ENCODE measurements around the gene EPB41L2.

EPB41L2 gene

GRCh38 chr6:131073577-131073976, 10.5 kb upstream of the EPB41L2 start:
- H3K4me3 ChIP-seq (ENCODE audit: low read depth, low read length) = no peak overlapping the region
- TF ChIP-seq, protein P1, sequence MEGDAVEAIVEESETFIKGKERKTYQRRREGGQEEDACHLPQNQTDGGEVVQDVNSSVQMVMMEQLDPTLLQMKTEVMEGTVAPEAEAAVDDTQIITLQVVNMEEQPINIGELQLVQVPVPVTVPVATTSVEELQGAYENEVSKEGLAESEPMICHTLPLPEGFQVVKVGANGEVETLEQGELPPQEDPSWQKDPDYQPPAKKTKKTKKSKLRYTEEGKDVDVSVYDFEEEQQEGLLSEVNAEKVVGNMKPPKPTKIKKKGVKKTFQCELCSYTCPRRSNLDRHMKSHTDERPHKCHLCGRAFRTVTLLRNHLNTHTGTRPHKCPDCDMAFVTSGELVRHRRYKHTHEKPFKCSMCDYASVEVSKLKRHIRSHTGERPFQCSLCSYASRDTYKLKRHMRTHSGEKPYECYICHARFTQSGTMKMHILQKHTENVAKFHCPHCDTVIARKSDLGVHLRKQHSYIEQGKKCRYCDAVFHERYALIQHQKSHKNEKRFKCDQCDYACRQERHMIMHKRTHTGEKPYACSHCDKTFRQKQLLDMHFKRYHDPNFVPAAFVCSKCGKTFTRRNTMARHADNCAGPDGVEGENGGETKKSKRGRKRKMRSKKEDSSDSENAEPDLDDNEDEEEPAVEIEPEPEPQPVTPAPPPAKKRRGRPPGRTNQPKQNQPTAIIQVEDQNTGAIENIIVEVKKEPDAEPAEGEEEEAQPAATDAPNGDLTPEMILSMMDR (IDR thresholded peaks at IDR 0.05; ENCODE audit: borderline replicate concordance, insufficient read depth, low read depth, low read length) = no peak

DNA sequence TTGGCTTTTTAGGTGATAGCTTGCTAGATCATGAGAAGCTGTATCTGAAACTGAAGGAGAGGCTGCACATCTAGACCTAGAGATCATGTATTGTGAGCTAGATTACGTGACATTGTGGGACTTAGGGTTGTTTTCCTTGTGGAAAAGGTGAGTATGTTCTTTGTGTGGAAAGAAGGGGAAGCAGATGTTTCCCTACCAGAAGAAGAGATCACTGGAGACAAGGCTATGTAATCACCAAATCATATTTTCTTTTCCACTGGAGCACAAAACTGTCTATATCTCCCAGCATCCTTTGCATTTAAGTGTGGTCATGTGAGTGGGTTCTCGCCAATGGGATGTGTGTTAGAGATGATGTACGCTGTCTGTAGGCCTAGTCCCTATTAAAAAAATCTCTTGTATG, 7.0 kb upstream of the EPB41L2 start:
- TF ChIP-seq, protein P1 (IDR thresholded peaks at IDR 0.05; ENCODE audit: borderline replicate concordance, insufficient read depth, low read depth, low read length) = no peak
- H3K4me3 ChIP-seq (ENCODE audit: low read depth, low read length) = no peak overlapping the region

DNA sequence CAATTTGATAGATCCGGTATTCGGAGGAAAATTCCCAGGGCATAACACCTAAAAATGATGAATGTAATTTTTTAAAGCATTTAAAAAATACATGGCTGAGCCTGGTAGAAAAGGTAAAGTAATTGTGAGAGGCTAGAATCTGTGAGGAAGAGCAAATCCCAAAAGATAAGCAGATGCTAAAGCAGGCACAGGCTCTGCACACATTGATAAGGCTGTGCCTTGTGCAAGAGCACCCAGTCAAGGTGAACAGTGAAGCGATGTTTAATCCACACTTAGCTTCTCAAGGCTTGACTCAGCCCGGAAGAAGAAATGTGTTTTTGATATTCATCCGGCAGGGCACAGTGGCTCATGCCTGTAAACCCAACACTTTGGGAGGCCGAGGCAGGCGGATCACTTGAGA, 5.1 kb upstream of the EPB41L2 start:
- no peak overlapping the region for H3K4me3 ChIP-seq (ENCODE audit: low read depth, low read length)
- TF ChIP-seq, protein P1 (IDR thresholded peaks at IDR 0.05; ENCODE audit: borderline replicate concordance, insufficient read depth, low read depth, low read length) = no peak

DNA sequence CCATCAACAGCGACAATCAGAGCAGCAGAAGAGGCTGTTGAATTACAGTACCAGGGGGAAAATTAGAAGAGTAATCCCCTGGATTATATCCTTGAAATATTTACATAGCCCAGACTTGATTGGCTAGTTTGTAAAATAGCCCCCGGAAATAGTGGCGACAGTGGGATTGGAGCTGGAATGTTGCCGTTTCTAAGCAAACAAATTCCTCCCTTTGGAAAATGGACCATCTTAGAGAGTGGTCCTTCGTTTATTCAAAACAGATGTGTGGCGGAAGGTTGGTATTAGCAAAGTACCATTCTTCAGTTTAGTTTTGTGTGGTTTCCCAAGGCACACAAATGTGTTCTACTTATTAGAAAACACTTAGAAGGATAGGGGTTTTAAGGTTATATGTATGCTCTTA, 4.5 kb upstream of the EPB41L2 start:
- no peak overlapping the region for H3K4me3 ChIP-seq (ENCODE audit: low read depth, low read length)
- TF ChIP-seq, protein P1 (IDR thresholded peaks at IDR 0.05; ENCODE audit: borderline replicate concordance, insufficient read depth, low read depth, low read length) = no peak

DNA sequence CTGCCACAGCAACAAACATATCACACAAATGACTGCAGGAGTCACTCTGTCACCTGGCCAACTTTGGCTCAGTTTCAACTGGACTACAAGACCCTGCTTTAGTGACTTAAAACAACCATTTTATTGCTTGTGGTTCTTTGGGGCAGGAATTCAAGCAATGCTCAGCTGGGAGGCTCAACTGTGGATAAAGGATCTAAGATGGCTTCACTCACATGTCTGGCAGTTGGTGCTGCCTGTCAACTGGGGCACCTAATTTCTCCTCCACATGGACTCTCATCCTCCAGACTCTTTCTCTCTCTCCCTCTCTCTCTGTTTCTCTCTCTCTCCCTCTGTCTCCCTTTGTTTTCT, 2.8 kb upstream of the EPB41L2 start:
- H3K4me3 ChIP-seq (ENCODE audit: low read depth, low read length) = no peak overlapping the region
- TF ChIP-seq, protein P1 (IDR thresholded peaks at IDR 0.05; ENCODE audit: borderline replicate concordance, insufficient read depth, low read depth, low read length) = no peak

DNA sequence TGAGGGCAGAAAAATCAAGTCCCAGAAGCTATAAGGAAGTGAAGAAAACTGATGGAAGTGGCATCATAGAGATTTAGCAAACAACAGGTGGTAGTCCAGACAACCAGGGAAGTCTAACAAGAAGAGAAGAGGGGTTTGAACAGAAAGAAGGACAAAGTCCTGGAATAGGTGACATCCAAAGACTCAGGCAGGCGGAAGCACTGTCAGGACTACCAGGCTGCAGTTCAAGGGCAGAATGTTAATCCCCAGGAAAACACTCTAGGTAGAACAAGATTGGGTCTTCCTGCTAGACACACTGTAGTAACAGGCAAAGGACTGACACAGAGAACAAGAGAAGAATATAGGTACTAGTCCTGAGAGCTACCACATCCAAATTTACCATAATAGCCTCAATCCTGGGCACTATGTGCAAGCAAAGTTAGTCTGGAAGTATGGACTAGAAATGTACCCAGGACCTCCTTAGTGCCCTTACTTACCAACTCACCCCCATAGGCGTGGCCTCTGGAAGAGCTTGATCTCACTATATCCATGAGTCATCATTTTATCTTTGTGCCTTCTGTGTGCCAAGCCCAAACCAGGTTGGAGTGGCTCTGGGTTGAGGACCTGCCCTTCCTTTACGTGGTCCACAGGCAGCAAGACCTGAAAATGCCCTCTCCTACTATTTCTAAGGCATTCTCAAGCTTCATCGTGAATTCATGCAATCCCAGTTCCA, 2.2 kb upstream of the EPB41L2 start:
- H3K4me3 ChIP-seq (ENCODE audit: low read depth, low read length) = no peak overlapping the region
- TF ChIP-seq, protein P1 (IDR thresholded peaks at IDR 0.05; ENCODE audit: borderline replicate concordance, insufficient read depth, low read depth, low read length) = no peak

DNA sequence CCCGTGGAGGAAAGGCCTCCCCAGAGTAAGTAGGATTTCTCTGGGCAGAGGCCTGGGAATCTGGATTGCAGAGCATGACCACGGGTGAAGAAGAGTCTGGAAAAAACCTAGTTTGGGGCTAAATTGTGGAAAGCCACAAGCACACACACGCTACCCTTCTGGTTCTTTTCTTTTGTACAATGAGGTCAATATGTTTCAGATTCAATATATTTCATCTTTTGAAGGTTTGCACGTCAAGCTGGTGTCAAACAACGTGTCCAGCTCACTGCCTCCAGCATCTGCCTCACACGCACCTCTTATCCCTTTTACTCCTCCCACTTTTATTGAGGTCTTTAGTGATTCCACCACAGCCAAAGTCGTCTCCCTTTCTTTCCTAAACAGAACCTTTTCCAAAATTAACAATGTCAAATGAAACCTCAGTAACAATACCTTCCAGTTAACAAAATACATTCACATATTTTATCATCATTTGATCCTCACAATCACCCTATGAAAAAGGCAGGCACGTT, 773 bp upstream of the EPB41L2 start:
- TF ChIP-seq, protein P1 (IDR thresholded peaks at IDR 0.05; ENCODE audit: borderline replicate concordance, insufficient read depth, low read depth, low read length) = no peak

More for the DNA sequence above, 773 bp upstream of the EPB41L2 start:
- peak overlapping the region; percentile 17 for H3K4me3 ChIP-seq (ENCODE audit: low read depth, low read length)

Data from GM12875 (cell line).